ENCODE data around the gene WDR93.

WDR93 gene

GRCh38 chr15:89761009-89761831 is 70.6 kb downstream of the WDR93 start:
- H3K9me3 Mint-ChIP-seq, result no peaks in the 10 kb centered on the region
- H3K4me1 Mint-ChIP-seq, result no peaks in the 10 kb centered on the region
- H3K27ac Mint-ChIP-seq, result no peak overlapping the region
- H3K36me3 Mint-ChIP-seq, result no peaks in the 10 kb centered on the region
- H3K27me3 Mint-ChIP-seq, result peaks cover 2% of the 10 kb centered on the region
- no peak overlapping the region for H3K4me3 Mint-ChIP-seq

DNA sequence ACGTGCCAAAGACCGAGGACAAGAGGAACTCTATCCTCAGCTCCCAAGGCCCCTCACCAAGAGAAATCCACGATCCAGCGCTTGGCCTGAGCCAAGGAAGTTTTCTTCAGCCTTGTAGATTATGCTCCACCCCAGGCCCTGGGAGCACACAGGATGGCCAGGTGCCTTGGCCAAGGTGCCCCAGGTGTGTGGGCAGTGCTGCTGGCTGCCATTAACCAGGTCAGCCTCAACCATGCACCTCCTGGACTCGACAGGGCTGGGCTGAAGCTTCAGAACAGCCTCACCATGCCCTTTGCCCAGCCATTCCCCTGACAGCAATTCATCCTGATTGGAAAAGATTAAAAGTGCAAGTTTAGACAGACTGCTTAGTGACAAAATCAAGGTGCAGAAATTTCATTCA is 71.3 kb downstream of the WDR93 start:
- H3K27ac Mint-ChIP-seq, result no peak overlapping the region
- H3K27me3 Mint-ChIP-seq, result peaks cover 2% of the 10 kb centered on the region
- H3K4me3 Mint-ChIP-seq, result no peak overlapping the region
- H3K36me3 Mint-ChIP-seq, result no peaks in the 10 kb centered on the region
- H3K9me3 Mint-ChIP-seq, result no peaks in the 10 kb centered on the region
- no peaks in the 10 kb centered on the region for H3K4me1 Mint-ChIP-seq

DNA sequence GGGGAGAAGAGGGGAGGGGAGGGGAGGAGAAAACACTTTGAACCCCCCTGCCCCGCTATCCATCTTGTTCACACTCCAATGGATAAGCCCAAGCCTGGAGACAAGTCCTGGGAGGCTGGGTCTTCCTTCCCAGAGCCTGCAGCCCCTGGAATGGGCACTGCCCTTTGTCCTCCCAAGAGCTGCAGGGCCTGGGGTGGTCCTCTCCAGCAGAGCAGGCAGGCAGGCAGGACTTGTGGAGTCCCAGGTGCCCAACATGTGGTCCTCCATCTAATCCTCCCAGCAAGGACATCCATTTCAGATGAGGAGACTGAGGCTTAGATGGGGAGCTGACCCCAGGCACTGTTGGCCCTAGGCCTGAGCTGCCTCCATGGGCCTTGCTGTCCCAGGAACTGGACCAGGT is 75.1 kb downstream of the WDR93 start:
- no peaks in the 10 kb centered on the region for H3K9me3 Mint-ChIP-seq
- H3K4me1 Mint-ChIP-seq, result no peaks in the 10 kb centered on the region
- no peak overlapping the region for H3K4me3 Mint-ChIP-seq
- no peaks in the 10 kb centered on the region for H3K36me3 Mint-ChIP-seq
- no peak overlapping the region for H3K27ac Mint-ChIP-seq
- no peaks in the 10 kb centered on the region for H3K27me3 Mint-ChIP-seq

- no peaks in the 10 kb centered on the region for H3K36me3 Mint-ChIP-seq
- H3K4me1 Mint-ChIP-seq, result no peaks in the 10 kb centered on the region
- no peaks in the 10 kb centered on the region for H3K9me3 Mint-ChIP-seq
- no peaks in the 10 kb centered on the region for H3K27me3 Mint-ChIP-seq
- H3K4me3 Mint-ChIP-seq, result no peak overlapping the region
- H3K27ac Mint-ChIP-seq, result no peak overlapping the region
Measured at GRCh38 chr15:89766357-89767311, 76.0 kb downstream of the WDR93 start.

- Mint-ChIP-seq H3K4me3 (no peak overlapping the region), H3K36me3 (no peaks in the 10 kb centered on the region), H3K9me3 (no peaks in the 10 kb centered on the region), H3K27me3 (no peaks in the 10 kb centered on the region), H3K4me1 (no peaks in the 10 kb centered on the region), H3K27ac (no peak overlapping the region)
Measured at GRCh38 chr15:89767411-89767915, 76.9 kb downstream of the WDR93 start.

DNA sequence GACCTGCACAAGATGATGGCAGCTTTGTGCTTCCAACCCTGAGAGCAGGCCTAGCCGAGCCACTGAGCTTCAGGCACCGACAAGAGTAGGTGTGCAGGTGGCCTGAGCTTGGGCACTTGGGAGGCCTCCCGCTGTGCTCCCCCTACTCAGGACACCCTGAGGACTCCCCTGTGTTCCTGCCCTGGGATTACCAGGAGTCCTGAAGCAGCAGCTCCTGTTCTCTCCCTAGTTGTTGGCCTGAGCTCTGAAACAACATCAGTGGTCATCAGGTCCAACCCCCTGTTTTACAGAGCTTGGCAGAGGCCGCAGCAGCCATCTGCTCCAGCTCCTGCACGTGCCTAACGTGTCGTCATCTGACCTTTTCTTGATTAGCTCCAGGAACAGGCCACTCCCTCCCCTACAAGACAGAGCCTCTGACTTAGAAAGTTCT is 77.5 kb downstream of the WDR93 start:
- Mint-ChIP-seq H3K36me3 (no peaks in the 10 kb centered on the region), H3K9me3 (no peaks in the 10 kb centered on the region), H3K27ac (no peak overlapping the region), H3K27me3 (no peaks in the 10 kb centered on the region), H3K4me1 (no peaks in the 10 kb centered on the region), H3K4me3 (no peak overlapping the region)

DNA sequence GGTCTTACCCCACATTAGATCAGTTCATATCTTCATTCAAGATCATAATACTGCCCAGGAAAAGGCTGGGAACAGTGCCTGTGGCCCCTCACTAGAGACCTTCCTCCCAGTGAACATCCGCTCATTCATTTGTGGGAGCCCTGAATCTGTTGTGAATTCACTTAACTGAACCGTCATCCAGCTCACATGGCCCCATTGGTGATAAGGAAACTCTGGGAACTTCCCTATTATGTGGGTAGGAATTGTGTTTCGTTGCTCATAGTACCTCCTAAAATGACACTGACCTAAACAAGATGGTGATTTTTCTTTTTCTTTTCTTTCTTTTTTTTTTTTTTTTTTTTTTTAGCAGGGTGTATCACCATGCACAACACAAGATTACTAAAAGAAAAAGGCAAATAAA is 78.8 kb downstream of the WDR93 start:
- Mint-ChIP-seq H3K27me3 (no peaks in the 10 kb centered on the region), H3K27ac (no peak overlapping the region), H3K4me1 (no peaks in the 10 kb centered on the region), H3K36me3 (no peaks in the 10 kb centered on the region), H3K4me3 (no peak overlapping the region), H3K9me3 (no peaks in the 10 kb centered on the region)

DNA sequence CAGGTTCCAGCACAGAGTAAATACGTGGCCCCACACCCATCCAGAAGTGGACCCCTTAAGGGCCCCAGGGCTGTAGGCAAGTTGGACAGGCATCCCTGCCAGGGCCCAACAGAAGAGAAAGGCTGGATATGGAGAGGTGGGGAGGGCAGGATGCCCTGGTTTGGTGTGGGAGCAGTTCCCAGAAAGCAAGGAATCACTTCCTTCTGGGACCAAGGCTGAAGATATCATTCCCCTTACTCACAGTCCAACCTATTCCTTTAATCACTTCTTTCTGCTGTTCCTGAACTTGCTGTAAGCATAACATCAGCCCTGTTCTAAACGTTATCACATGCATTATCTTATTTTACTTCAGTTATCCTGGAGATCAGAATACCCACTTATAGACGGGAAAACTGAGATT is 79.4 kb downstream of the WDR93 start:
- H3K27me3 Mint-ChIP-seq, result no peaks in the 10 kb centered on the region
- H3K4me3 Mint-ChIP-seq, result no peak overlapping the region
- no peaks in the 10 kb centered on the region for H3K9me3 Mint-ChIP-seq
- H3K27ac Mint-ChIP-seq, result no peak overlapping the region
- no peaks in the 10 kb centered on the region for H3K36me3 Mint-ChIP-seq
- no peaks in the 10 kb centered on the region for H3K4me1 Mint-ChIP-seq

- Mint-ChIP-seq H3K27me3 (peaks cover 3% of the 10 kb centered on the region), H3K9me3 (no peaks in the 10 kb centered on the region)
Measured at GRCh38 chr15:89772932-89773583, 82.4 kb downstream of the WDR93 start.

DNA sequence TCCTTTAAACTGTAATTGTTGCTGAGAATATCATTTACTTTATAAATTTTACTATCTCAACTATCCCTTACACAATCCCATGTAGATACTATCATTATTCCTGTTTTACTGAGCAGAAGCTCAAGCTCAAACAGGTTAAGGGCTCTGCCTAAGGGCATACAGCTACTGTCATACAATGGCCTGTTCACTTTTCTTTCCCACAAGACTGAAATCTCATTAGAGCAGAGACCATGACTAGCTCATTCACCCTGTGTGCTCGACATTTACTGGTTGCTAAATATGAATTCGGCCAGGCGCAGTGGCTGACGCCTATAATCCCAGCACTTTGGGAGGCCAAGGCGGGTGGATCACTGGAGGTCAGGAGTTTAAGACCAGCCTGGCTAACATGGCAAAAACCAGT is 83.9 kb downstream of the WDR93 start:
- H3K9me3 Mint-ChIP-seq, result no peaks in the 10 kb centered on the region
- no peak overlapping the region for H3K27ac Mint-ChIP-seq

More at GRCh38 chr15:89772932-89773583, 82.4 kb downstream of the WDR93 start:
- Mint-ChIP-seq H3K4me3 (no peak overlapping the region), H3K4me1 (no peaks in the 10 kb centered on the region), H3K27ac (no peak overlapping the region), H3K36me3 (no peaks in the 10 kb centered on the region)

GRCh38 chr15:89775815-89776214 is 85.2 kb downstream of the WDR93 start:
- H3K27me3 Mint-ChIP-seq, result peaks cover 10% of the 10 kb centered on the region
- no peaks in the 10 kb centered on the region for H3K9me3 Mint-ChIP-seq
- no peaks in the 10 kb centered on the region for H3K4me1 Mint-ChIP-seq
- H3K4me3 Mint-ChIP-seq, result peak overlapping the region; percentile 55
- H3K27ac Mint-ChIP-seq, result no peak overlapping the region
- H3K36me3 Mint-ChIP-seq, result no peaks in the 10 kb centered on the region

More for the DNA sequence above, 83.9 kb downstream of the WDR93 start:
- Mint-ChIP-seq H3K27me3 (peaks cover 7% of the 10 kb centered on the region), H3K4me3 (no peak overlapping the region), H3K4me1 (no peaks in the 10 kb centered on the region), H3K36me3 (no peaks in the 10 kb centered on the region)

DNA sequence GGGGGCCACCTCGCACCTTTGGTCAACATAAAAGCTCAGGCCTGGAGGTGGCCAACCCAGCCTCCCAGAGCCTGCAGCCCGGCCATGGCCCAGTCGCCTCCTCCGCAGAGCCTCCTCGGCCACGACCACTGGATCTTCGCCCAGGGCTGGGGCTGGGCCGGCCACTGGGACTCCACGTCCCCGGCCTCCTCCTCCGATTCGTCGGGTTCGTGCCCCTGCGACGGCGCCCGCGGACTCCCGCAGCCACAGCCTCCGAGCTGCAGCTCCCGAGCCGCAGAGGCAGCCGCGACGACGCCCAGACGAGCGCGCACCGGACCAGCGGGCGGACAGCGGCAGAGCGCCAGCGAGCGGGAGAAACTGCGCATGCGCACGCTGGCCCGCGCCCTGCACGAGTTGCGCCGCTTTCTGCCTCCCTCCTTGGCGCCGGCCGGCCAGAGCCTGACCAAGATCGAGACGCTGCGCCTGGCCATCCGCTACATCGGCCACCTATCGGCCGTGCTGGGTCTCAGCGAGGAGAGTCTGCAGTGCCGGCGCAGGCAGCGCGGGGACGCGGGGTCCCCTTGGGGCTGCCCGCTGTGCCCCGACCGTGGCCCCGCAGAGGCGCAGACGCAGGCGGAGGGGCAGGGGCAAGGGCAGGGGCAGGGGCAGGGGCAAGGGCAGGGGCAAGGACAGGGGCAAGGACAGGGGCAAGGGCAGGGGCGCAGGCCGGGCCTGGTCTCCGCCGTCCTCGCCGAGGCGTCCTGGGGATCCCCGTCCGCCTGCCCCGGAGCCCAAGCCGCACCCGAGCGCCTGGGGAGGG is 85.9 kb downstream of the WDR93 start, which contains the start of gene MESP2:
MESP2 (plus strand) TSS at position 59 of the 799 bp plus-strand sequence; CDS start at position 85, 26 bp downstream.
- Mint-ChIP-seq H3K4me1 (no peaks in the 10 kb centered on the region), H3K9me3 (no peaks in the 10 kb centered on the region), H3K36me3 (no peaks in the 10 kb centered on the region), H3K27ac (no peak within 1 kb of the TSS), H3K4me3 (peak within 1 kb of the TSS; percentile 73), H3K27me3 (peaks cover 10% of the 10 kb centered on the region)

- no peaks in the 10 kb centered on the region for H3K9me3 Mint-ChIP-seq
- H3K4me1 Mint-ChIP-seq, result no peaks in the 10 kb centered on the region
- H3K36me3 Mint-ChIP-seq, result no peaks in the 10 kb centered on the region
- no peak overlapping the region for H3K4me3 Mint-ChIP-seq
- peaks cover 10% of the 10 kb centered on the region for H3K27me3 Mint-ChIP-seq
- H3K27ac Mint-ChIP-seq, result no peak overlapping the region
Measured at GRCh38 chr15:89777073-89777751, 86.6 kb downstream of the WDR93 start.

- H3K4me1 Mint-ChIP-seq, result no peaks in the 10 kb centered on the region
- no peaks in the 10 kb centered on the region for H3K36me3 Mint-ChIP-seq
- peaks cover 10% of the 10 kb centered on the region for H3K27me3 Mint-ChIP-seq
- no peak overlapping the region for H3K27ac Mint-ChIP-seq
- H3K4me3 Mint-ChIP-seq, result no peak overlapping the region
- H3K9me3 Mint-ChIP-seq, result no peaks in the 10 kb centered on the region
Measured at GRCh38 chr15:89777782-89778380, 87.3 kb downstream of the WDR93 start.

Measured in activated naive CD4-positive, alpha-beta T cell treated with anti-CD3 and anti-CD28 coated beads, Interleukin-2, amount 50 U/mL, for 24 hours (primary cell).